ENCODE data around the gene VCAN. TPM values are rescaled to one million over a fixed set of nuclear protein-coding genes. Genes with fewer than 3 reads are reported as not detected.
A peak's percentile ranks its signal among the peaks of the same experiment; 100 is the strongest.

The VCAN gene
- polyA plus RNA-seq, 1 experiment = 38.0 TPM

GRCh38 chr5:83608122-83608521, 136.6 kb downstream of the VCAN start:
- CTCF ChIA-PET = interaction anchor here (0.6 to 1.7 kb wide), 10 partner anchors 8 to 104 kb away, joined by 3 to 7 read pairs (median 3); no protein-coding TSS in a partner anchor
- Histone ChIP-seq H3K27me3 (ENCODE audit: control insufficient read depth, insufficient read depth, low read length) (no peaks in the 10 kb centered on the region), H3K4me3 (ENCODE audit: low read depth, low read length) (no peak overlapping the region), H3K36me3 (ENCODE audit: control insufficient read depth, insufficient read depth, low read length) (no peaks in the 10 kb centered on the region)
- peak; percentile 59 for TF ChIP-seq CTCF (IDR thresholded peaks at IDR 0.05; ENCODE audit: insufficient read depth, low read depth, low read length)
- POLR2A ChIA-PET = no interaction called here
- DNase-seq (ENCODE audit: low read depth) = no peak

- H3K27me3 ChIP-seq (ENCODE audit: control insufficient read depth, insufficient read depth, low read length) = no peaks in the 10 kb centered on the region
- no peak overlapping the region for H3K4me3 ChIP-seq (ENCODE audit: low read depth, low read length)
- H3K36me3 ChIP-seq (ENCODE audit: control insufficient read depth, insufficient read depth, low read length) = no peaks in the 10 kb centered on the region
- TF ChIP-seq CTCF (IDR thresholded peaks at IDR 0.05; ENCODE audit: insufficient read depth, low read depth, low read length) = no peak
- POLR2A ChIA-PET = no interaction called here
- DNase-seq (ENCODE audit: low read depth) = no peak
- CTCF ChIA-PET = no interaction called here
These were observed 143.3 kb downstream of the VCAN start for GRCh38 chr5:83614841-83615240.

- H3K36me3 ChIP-seq (ENCODE audit: control insufficient read depth, insufficient read depth, low read length) = no peaks in the 10 kb centered on the region
- no peak for DNase-seq (ENCODE audit: low read depth)
- POLR2A ChIA-PET = no interaction called here
- H3K27me3 ChIP-seq (ENCODE audit: control insufficient read depth, insufficient read depth, low read length) = peaks cover 1% of the 10 kb centered on the region; the same call in 1 of the 2 replicates
- no peak overlapping the region for H3K4me3 ChIP-seq (ENCODE audit: low read depth, low read length)
- CTCF ChIA-PET = interaction anchor here (1.1 kb wide), 1 partner anchor 21 kb away, joined by 3 read pairs; no protein-coding TSS in a partner anchor
- no peak for TF ChIP-seq CTCF (IDR thresholded peaks at IDR 0.05; ENCODE audit: insufficient read depth, low read depth, low read length)
These were observed 156.8 kb downstream of the VCAN start for GRCh38 chr5:83628360-83628759.

Other genes starting within 250 kb of the VCAN start
- 2.5 and 4.1 TPM in 2 replicates for gene HAPLN1, start 249.1 kb downstream of the VCAN start, polyA plus RNA-seq (2011; rRNA removed)